GM18502 (cell line): ENCODE data around the gene RPS3.
"Not testable (repeated sequence)": the region's sequence is repeated elsewhere in the genome, so short reads cannot be mapped to it uniquely, and the experiment has no call there.

Experiments used
- ATAC-seq: cut with Tn5 transposase; IDR thresholded peaks from one replicate; pipeline ENCODE4 v1.9.1; 2021; ENCODE audit warnings: mild to moderate bottlenecking; ENCODE audit not compliant: unreplicated experiment, poor library complexity

The RPS3 gene

GRCh38 chr11:75399344-75400145, at the start of gene RPS3:
Gene RPS3, plus strand, starts transcription at chr11:75399518. Its CDS starts 30 bp downstream, at chr11:75399548.
- peak; percentile 91 for ATAC-seq

- no peak for ATAC-seq
Measured at GRCh38 chr11:75349521-75350116, 49.7 kb upstream of the RPS3 start.

GRCh38 chr11:75350122-75350742, 49.1 kb upstream of the RPS3 start:
- ATAC-seq = no peak

GRCh38 chr11:75350743-75351540, 48.4 kb upstream of the RPS3 start:
- peak; percentile 24 for ATAC-seq

GRCh38 chr11:75351541-75351790, 47.9 kb upstream of the RPS3 start, which contains the start of gene ARRB1:
Gene ARRB1, minus strand, starts transcription at chr11:75351661. Its CDS starts 54 bp downstream, at chr11:75351607.
- peak; percentile 49 for ATAC-seq

- ATAC-seq = peak; percentile 45
Measured at GRCh38 chr11:75351791-75352587, 47.3 kb upstream of the RPS3 start.

- no peak for ATAC-seq
Measured at GRCh38 chr11:75352588-75353206, 46.6 kb upstream of the RPS3 start.

GRCh38 chr11:75355051-75355450, 44.3 kb upstream of the RPS3 start:
- ATAC-seq = no peak

- ATAC-seq = no peak
Measured at GRCh38 chr11:75356613-75357012, 42.7 kb upstream of the RPS3 start.

- not testable (repeated sequence) for ATAC-seq
Measured at GRCh38 chr11:75362285-75362684, 37.0 kb upstream of the RPS3 start.

GRCh38 chr11:75365711-75366181, 33.6 kb upstream of the RPS3 start:
- no peak for ATAC-seq

GRCh38 chr11:75366826-75367225, 32.5 kb upstream of the RPS3 start:
- ATAC-seq = not testable (repeated sequence)

- no peak for ATAC-seq
Measured at GRCh38 chr11:75369560-75370255, 29.6 kb upstream of the RPS3 start.

- ATAC-seq = no peak
Measured at GRCh38 chr11:75371949-75372876, 27.1 kb upstream of the RPS3 start.

GRCh38 chr11:75373201-75373600, 26.1 kb upstream of the RPS3 start:
- no peak for ATAC-seq

GRCh38 chr11:75374646-75375045, 24.7 kb upstream of the RPS3 start:
- ATAC-seq = no peak

- ATAC-seq = no peak
Measured at GRCh38 chr11:75375626-75376025, 23.7 kb upstream of the RPS3 start.

- no peak for ATAC-seq
Measured at GRCh38 chr11:75376175-75376574, 23.1 kb upstream of the RPS3 start.
